HG02852 (cell line): ENCODE data around the gene KLF3.
A peak's percentile ranks its signal among the peaks of the same experiment; 100 is the strongest.
"Not testable (repeated sequence)": the region's sequence is repeated elsewhere in the genome, so short reads cannot be mapped to it uniquely, and the experiment has no call there.

Source experiments
- ATAC-seq: cut with Tn5 transposase; IDR thresholded peaks from one replicate; pipeline ENCODE4 v1.9.1; 2021; ENCODE audit warnings: mild to moderate bottlenecking, moderate library complexity; ENCODE audit not compliant: unreplicated experiment

Gene KLF3

DNA sequence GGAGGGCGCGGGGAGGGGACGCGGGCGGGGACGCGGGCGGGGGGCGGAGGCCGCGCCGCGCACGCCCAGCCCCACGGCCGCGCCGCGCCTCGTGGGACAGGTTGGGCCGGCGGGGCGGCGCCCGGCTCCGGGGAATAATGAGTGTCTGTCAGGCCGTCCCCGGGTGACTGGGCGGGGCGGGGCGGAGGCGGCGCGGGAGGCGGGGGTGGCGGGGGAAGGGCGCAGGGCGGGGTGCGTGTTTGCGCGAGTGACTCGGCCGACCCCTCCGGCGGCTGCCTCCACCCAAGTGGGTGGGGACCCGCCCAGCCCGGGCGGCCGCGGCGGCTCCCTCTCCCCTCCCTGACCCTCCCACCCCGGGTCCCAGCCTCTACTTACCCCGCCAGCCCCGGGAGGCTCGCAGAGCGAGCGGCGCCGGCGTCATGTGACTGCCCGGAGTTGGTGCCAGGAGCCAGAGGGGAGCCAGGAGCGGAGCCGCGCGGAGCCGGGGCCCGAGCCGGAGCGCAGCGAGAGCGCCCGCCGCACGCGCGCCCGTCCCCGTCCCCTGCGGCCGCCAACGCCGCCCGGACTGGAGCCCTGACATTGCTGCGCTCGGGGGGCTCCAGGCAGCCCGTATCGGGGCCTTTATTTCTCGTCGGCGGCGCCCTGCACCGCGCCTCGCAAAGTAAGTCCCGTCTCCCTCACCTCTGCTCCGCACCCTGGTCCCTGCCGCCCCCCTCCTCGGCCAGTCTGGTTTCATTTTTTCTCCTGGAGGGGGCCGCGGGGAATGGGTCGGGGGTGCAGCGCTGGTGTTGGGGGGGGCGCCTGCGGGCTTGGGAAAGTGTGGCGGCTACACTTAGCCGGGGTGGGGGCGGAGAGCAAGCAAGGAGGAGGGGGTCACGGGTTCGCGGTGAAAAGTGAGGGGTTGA is at the start of gene KLF3:
Gene KLF3 (plus strand): TSS at position 399 of the 905 bp plus-strand sequence. CDS start 16,427 bp downstream, outside the sequence.
- peak; percentile 71 for ATAC-seq

- no peak for ATAC-seq
Observed at GRCh38 chr4:38614231-38614630, 49.8 kb upstream of the KLF3 start.

DNA sequence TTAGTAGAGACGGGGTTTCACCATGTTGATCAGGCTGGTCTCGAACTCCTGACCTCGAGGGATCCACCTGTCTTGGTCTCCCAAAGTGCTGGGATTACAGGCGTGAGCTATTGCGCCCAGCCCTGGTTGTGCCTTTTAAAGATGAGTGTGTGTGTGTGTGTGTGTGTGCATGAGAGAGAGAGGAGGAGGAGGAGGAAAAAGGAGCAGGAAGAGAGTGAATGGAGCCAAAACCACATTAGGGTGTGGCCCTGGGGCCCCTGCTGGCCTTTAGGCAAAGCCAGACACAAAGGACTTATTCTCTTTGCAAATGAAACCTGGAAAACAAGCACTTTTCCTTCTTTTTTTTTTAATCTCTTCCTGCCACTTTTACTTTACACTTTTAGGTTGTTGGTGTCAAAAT is 48.2 kb upstream of the KLF3 start:
- ATAC-seq: no peak

DNA sequence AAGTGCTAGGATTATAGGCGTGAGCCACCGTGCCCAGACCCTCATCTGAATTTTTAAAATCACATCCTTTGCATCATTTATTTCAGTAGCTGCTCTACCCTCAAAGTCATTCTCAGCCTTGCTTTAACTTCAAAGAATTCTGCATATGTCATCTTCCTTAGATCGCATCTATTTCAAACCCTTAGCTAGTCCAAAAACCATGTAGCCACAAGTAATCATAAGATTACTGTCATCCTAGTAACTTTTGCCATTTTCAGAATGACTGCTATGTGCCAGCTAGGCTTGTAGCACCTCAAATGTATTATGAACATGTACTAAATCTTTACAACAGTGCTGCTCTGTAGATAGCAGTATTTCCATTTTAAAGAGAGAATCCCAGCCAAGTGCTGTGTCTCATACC is 45.5 kb upstream of the KLF3 start:
- no peak for ATAC-seq

- no peak for ATAC-seq
Observed at GRCh38 chr4:38619316-38619715, 44.7 kb upstream of the KLF3 start.

DNA sequence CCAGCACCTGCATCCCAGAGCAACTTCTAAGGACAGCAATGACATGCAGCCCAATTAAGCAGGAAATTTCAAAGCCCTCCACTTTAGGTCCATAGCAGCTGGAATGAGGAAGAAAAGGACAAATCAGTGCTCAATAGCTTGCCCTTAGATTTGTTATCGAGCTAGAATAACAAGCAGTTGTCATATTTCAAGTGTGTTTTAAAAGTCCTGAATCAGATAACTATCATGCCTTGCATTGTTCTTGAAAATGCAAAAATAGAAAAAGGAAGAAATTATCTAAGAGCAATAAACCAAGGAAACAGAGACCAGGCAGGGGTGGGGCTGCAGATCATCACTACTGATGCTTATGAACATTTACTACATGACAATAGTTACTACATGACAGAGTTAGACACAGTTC is 43.9 kb upstream of the KLF3 start:
- no peak for ATAC-seq

DNA sequence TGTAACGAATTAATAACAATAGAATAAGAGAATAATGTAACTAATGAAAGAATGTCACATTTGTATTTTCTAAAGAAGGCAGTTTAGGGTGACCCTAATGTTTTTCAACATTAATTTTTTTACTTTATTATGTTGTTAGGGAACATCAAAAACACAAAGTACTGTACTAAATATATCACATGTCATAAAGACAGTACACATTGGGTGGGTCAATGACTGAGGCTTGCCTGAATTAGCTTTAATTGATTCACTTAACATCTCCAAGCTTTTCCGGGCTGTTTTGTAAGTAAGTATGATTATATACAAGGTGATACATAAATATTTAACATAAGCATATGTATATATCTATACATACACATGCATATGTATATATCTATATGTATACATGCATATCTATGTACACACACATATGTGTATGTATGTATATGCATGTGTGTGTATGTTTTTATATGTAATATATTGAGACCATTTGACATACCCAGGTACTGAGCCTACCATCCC is 43.4 kb upstream of the KLF3 start:
- no peak for ATAC-seq

DNA sequence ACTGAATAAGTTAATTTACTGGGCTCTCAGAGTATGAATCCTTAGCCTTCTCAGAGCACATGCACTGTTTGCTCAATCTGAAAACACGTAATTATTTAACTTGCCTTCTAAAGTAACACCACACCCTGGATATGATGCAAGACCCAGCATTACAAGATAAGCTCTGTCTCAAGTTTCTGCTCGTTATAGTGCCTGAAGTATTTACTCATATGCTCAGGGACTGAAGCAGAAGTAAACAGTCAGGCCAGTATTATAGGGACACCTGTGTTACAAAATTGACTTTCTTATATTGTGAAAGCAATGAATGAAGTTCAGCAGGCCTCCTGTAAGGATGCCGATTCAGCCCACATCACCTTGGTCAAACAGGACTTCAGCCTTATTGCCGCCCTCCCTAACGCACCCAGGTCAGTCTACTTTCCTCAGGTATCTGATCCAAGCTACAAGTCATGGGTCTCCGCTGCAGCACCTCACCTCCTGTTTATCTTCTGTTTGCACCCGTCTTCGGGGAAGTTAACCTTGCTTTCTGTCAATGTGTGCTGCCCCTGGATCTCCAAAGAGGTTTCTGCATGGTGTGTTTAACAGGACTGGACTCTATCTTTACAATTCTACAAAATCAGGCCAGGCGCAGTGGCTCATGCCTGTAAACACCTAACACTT is 42.8 kb upstream of the KLF3 start:
- no peak for ATAC-seq

DNA sequence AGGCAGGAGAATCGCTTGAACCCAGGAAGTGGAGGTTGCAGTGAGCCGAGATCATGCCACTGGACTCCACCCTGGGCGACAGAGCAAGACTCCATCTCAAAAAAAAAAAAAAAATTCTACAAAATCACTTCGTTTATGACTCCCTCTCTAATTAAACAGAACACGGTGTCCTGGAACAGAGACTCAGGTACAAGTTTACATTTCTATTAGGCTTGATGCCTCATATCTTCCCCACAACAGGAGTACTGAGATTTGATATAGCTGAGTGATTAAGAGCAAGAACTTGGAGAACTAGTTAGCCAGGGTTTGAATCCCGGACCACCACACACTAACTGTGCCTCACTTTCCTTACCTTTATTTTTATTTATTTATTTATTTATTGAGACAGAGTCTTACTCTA is 42.2 kb upstream of the KLF3 start:
- ATAC-seq: no peak

DNA sequence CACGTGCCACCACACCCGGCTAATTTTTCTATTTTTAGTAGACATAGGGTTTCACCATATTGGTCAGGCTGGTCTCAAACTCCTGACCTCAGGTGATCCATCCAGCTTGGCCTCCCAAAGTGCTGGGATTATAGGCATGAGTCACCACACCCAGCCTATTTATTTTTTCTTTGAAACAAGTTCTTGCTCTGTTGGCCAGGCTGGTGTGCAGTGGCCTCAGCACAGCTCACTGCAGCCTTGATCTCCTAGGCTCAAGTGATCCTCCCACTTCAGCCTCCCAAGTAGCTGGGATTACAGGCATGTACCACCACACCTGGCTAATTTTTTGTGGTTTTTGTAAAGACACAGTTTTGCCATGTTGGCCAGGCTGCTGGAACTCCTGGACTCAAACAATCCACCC is 41.7 kb upstream of the KLF3 start:
- ATAC-seq: not testable (repeated sequence)

- ATAC-seq: no peak
Observed at GRCh38 chr4:38623260-38623659, 40.7 kb upstream of the KLF3 start.

DNA sequence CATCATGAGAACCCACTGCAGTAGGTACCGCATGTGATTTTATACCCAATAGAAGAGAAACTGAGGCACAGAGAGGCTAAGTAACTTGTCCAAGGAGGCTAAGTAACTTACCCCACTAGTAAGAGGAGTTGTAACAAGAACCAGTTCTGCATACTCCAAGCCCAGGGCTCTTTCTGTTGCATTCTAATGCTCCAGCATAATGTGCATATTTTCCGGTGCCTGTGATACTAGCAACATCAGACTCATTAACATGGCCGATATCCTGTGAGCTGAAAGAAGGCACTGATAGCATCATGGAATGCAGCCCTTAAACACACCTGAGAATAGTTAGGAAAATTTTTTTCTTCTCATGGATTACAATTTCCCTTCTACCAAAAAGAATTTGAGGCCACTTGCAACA is 39.7 kb upstream of the KLF3 start:
- ATAC-seq: no peak

- no peak for ATAC-seq
Observed at GRCh38 chr4:38625508-38625907, 38.5 kb upstream of the KLF3 start.

GRCh38 chr4:38626901-38627444 is 37.0 kb upstream of the KLF3 start:
- ATAC-seq: not testable (repeated sequence)

DNA sequence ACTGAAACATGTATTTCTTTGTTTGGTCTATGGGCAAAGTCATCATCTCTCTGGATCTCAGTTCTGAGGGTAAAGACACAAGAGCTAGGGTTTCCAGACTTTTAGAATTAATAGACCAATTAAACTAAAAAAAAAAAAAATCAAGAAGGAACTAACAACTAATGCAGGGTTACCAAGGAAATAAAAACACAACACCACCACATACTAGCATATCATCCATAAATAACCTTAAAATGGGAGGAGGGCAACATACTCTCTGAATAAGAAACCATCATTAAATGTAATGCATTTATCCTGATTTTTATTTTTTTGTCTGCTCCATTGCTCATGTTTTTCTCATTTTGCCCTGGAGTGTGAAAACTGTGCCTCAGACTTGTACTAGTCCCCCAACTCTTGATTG is 33.5 kb upstream of the KLF3 start:
- ATAC-seq: no peak

GRCh38 chr4:38634047-38634759 is 29.8 kb upstream of the KLF3 start:
- ATAC-seq: no peak

- ATAC-seq: no peak
Observed at GRCh38 chr4:38639242-38639641, 24.8 kb upstream of the KLF3 start.

DNA sequence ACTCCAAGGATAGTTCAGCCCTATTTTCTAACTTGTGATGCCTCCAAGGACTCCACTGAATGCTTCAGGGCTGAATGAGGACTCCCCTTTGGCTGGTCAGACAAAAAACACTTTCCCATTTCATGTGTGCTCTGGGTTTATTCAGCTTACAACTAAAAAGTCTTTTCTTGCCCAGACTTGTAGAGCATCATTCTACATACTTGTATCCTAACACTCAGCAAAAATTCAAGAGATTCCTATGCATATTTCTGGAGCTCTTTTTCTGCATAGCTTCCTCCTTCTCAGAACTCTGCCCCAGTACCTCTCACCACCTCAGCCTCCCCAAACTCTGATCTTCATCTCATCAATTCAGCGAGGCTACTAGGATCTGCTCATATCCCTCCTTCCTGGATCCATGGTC is 22.2 kb upstream of the KLF3 start:
- no peak for ATAC-seq

DNA sequence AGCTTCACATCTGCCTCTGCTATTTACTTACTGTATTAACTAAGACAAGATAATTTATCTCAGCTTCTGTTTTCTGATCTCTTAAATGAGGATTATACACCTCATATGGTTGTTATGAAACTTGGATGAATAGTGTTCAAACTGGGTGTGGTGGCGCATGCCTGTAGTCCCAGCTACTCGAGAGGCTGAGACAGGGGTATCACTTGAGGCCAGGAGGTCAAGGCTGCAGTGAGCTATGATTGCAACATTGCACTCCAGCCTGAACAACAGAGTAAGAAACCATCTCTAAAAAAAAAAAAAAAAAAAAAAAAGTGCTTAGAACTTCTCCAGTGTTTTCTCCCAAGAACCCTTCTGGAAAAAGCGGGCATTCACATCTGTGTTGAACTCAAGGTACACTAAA is 19.8 kb upstream of the KLF3 start:
- no peak for ATAC-seq

DNA sequence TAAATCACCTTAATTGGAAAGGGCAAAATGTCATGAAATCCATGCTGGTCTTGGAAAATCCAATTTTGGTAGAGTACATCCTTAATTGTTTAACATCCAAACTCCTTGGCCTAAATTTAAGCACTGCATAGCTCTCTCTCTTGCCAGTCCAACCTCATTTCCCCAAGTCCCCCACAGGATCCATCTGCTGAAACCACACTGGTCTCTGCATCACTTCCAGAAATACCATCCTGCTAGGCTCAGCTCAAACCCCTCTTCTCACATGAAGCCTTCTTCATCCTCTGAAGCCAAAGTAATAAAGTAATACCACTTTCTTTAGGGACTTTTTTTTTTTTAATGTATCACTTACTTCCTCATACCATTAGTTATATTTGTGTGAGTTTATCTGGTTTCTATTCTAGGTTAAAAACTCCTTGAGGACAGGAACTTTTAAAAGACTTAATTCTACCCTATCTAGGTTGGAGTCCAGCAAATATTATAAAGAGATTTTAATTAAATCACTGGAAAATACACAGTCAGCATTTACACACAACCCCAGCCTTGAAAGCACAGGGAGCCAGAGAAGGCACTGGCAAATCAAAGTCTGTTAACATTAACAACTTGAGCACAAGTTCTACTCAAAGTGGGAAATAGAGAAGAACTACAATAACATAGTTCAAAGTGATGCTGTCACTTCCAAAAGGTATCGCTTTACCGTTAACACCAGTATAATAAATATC is 16.7 kb upstream of the KLF3 start:
- no peak for ATAC-seq

- ATAC-seq: no peak
Observed at GRCh38 chr4:38650133-38650532, 13.9 kb upstream of the KLF3 start.
